ENCODE data around the gene OR5K1.
A peak's percentile ranks its signal among the peaks of the same experiment; 100 is the strongest.

The OR5K1 gene

DNA sequence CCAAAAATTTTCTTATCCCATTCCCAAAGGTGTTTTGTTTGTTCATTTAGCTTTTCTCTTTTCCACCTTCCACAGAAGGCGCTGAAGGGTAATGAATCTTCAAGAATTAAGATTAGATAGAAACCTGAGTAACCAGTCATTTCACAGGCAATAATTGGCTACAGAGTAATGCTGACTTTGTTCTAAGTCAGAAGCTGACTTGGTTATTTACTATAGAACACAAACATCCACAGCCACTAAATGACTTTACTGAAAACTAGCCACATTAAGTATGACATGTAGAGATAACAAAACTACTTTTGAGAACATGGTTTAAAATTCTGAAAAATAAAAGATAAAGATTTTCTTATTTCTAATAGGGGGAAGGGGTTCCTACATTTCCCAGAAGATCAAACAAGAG lies 51.9 kb downstream of the OR5K1 start:
- no peak for DNase-seq (ENCODE audit: low read depth, low spot score)

GRCh38 chr3:98518816-98519215 lies 55.8 kb downstream of the OR5K1 start:
- no peak for DNase-seq (ENCODE audit: low read depth, low spot score)

DNA sequence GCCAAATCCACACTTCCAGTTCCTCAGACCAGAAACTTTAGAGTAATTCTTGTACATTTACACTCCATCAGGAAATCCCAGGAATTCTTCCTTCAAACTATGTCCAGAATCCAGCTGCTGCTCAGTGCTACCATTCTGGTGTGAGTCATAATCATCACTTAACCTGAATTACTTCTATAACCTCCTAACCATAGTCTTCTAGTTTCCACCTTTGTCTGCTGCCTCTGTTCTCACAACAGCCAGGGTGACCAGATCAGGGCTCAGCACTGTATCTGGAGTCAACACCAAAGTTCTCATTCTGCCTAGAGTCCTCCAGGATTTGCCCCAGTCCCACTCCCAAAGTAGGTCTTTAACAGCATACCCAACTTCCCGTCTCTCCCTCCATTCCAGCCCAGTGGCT lies 56.4 kb downstream of the OR5K1 start:
- no peak for DNase-seq (ENCODE audit: low read depth, low spot score)

DNA sequence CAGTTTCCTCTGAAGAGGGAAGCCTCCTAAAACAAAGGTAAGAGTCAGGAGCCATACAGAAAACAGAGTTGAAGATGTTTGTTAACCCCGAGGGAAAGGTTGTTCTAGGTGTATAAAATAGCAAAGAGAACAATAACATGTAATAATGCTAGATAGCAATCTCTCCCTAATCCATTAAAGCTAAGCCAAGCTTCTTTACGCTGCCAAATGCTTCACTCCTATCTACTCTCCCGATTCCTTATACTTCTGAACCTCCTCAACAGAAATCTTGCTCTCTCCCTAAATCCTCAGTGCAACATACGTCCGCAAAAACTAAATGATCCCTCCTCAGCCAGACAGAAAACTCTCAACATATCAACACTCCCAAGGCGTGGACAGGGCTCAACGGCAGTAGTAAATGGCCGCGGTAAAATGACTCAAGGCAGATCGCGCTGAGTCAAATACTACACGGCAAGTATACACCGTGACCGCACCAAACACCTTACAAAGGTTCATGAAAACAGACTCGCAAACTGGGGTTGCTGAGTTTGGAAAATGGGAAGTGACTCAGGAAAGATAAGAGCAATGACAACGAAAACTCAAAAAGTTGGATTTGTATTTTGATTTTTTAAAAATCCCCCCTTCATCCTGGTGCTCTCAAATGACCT lies 59.0 kb downstream of the OR5K1 start:
- peak; percentile 10 for DNase-seq (ENCODE audit: low read depth, low spot score)

Data from brain pericyte (primary cell).